ENCODE results near the gene ASB18. TPM values are rescaled to one million over a fixed set of nuclear protein-coding genes. Genes with fewer than 3 reads are reported as not detected.

Gene ASB18
- total RNA-seq, 1 experiment from 2014 or later = not detected

DNA sequence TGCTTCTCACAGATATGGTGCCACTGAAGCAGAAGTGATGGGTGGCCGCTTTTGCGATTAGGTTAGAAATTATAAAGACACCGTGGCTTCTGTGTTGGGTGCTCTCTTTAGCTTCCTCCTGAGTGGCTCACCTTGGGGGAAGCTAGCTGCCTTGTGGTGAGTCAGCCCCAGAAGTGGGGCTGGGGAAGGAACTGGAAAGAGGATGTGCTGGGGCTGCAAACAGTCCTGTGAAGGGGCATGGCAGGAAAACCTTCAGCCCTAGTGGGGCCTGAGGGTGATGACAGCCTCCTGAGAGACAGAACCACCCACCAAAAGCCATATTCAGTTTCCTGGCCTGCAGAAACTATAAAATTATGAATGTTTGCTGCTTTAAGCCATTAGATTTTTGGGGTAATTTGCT, 8.9 kb upstream of the ASB18 start:
- RAD21 ChIA-PET (ENCODE audit: low non-redundant PET in 1 of 2, low total read pairs in 2 of 2, uncharacterized antibody in 2 of 2, unreplicated experiment in 2 of 2) = no interaction called here
- CTCF ChIA-PET = no interaction called here
- intact Hi-C loops (cut with micrococcal nuclease) = no loop called here
- H2AFZ ChIP-seq (ENCODE audit: low read depth, low read length, poor library complexity, severe bottlenecking) = no peak overlapping the region
- H3K4me2 ChIP-seq (ENCODE audit: low read length) = no peak overlapping the region
- H3K9me2 ChIP-seq (ENCODE audit: insufficient read depth) = no peaks in the 10 kb centered on the region
- no peak for TF ChIP-seq YY1 (IDR thresholded peaks at IDR 0.05; ENCODE audit: extremely low read depth, insufficient replicate concordance, low read depth, low read length)
- no peak for TF ChIP-seq SIN3A (IDR thresholded peaks at IDR 0.05; ENCODE audit: low read depth)
- TF ChIP-seq FOSL1 (IDR thresholded peaks at IDR 0.05; ENCODE audit: low read depth) = no peak
- TF ChIP-seq EZH2 (IDR thresholded peaks at IDR 0.05) = no peak
- TF ChIP-seq ELF1 (IDR thresholded peaks at IDR 0.05; ENCODE audit: borderline replicate concordance, low read depth) = no peak
- TF ChIP-seq ZFX (IDR thresholded peaks at IDR 0.05) = no peak
- TF ChIP-seq POLR2AphosphoS5 (IDR thresholded peaks at IDR 0.05; ENCODE audit: low read depth, low read length) = no peak
- no peak for TF ChIP-seq SRF (IDR thresholded peaks at IDR 0.05; ENCODE audit: low read depth)
- no peak for TF ChIP-seq RAD21 (IDR thresholded peaks at IDR 0.05; ENCODE audit: low read depth)
- TF ChIP-seq, protein P1, sequence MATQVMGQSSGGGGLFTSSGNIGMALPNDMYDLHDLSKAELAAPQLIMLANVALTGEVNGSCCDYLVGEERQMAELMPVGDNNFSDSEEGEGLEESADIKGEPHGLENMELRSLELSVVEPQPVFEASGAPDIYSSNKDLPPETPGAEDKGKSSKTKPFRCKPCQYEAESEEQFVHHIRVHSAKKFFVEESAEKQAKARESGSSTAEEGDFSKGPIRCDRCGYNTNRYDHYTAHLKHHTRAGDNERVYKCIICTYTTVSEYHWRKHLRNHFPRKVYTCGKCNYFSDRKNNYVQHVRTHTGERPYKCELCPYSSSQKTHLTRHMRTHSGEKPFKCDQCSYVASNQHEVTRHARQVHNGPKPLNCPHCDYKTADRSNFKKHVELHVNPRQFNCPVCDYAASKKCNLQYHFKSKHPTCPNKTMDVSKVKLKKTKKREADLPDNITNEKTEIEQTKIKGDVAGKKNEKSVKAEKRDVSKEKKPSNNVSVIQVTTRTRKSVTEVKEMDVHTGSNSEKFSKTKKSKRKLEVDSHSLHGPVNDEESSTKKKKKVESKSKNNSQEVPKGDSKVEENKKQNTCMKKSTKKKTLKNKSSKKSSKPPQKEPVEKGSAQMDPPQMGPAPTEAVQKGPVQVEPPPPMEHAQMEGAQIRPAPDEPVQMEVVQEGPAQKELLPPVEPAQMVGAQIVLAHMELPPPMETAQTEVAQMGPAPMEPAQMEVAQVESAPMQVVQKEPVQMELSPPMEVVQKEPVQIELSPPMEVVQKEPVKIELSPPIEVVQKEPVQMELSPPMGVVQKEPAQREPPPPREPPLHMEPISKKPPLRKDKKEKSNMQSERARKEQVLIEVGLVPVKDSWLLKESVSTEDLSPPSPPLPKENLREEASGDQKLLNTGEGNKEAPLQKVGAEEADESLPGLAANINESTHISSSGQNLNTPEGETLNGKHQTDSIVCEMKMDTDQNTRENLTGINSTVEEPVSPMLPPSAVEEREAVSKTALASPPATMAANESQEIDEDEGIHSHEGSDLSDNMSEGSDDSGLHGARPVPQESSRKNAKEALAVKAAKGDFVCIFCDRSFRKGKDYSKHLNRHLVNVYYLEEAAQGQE (IDR thresholded peaks at IDR 0.05; ENCODE audit: low read depth) = no peak
- TF ChIP-seq, protein P2, sequence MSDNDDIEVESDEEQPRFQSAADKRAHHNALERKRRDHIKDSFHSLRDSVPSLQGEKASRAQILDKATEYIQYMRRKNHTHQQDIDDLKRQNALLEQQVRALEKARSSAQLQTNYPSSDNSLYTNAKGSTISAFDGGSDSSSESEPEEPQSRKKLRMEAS (IDR thresholded peaks at IDR 0.05) = no peak
- TF ChIP-seq, protein P3, sequence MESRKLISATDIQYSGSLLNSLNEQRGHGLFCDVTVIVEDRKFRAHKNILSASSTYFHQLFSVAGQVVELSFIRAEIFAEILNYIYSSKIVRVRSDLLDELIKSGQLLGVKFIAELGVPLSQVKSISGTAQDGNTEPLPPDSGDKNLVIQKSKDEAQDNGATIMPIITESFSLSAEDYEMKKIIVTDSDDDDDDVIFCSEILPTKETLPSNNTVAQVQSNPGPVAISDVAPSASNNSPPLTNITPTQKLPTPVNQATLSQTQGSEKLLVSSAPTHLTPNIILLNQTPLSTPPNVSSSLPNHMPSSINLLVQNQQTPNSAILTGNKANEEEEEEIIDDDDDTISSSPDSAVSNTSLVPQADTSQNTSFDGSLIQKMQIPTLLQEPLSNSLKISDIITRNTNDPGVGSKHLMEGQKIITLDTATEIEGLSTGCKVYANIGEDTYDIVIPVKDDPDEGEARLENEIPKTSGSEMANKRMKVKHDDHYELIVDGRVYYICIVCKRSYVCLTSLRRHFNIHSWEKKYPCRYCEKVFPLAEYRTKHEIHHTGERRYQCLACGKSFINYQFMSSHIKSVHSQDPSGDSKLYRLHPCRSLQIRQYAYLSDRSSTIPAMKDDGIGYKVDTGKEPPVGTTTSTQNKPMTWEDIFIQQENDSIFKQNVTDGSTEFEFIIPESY (IDR thresholded peaks at IDR 0.05; ENCODE audit: extremely low read depth, insufficient replicate concordance, low read length) = no peak
- no peak for TF ChIP-seq TCF7L2 (IDR thresholded peaks at IDR 0.05; ENCODE audit: borderline replicate concordance, extremely low read depth, insufficient read depth, insufficient read length)
- TF ChIP-seq, protein P4, sequence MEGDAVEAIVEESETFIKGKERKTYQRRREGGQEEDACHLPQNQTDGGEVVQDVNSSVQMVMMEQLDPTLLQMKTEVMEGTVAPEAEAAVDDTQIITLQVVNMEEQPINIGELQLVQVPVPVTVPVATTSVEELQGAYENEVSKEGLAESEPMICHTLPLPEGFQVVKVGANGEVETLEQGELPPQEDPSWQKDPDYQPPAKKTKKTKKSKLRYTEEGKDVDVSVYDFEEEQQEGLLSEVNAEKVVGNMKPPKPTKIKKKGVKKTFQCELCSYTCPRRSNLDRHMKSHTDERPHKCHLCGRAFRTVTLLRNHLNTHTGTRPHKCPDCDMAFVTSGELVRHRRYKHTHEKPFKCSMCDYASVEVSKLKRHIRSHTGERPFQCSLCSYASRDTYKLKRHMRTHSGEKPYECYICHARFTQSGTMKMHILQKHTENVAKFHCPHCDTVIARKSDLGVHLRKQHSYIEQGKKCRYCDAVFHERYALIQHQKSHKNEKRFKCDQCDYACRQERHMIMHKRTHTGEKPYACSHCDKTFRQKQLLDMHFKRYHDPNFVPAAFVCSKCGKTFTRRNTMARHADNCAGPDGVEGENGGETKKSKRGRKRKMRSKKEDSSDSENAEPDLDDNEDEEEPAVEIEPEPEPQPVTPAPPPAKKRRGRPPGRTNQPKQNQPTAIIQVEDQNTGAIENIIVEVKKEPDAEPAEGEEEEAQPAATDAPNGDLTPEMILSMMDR (IDR thresholded peaks at IDR 0.05 in 2 of 3, conservative IDR thresholded peaks at IDR 0.05 in 1 of 3; ENCODE audit: borderline replicate concordance in 1 of 3, insufficient read depth in 1 of 3, low read depth in 2 of 3, low read length in 2 of 3) = no peak
- no peak for TF ChIP-seq POLR2A (IDR thresholded peaks at IDR 0.05; ENCODE audit: borderline replicate concordance, extremely low read depth, insufficient read depth, insufficient read length)
- no peak for TF ChIP-seq EZH2phosphoT487 (IDR thresholded peaks at IDR 0.05; ENCODE audit: borderline replicate concordance)
- TF ChIP-seq EGR1 (IDR thresholded peaks at IDR 0.05; ENCODE audit: low read depth) = no peak
- POLR2A ChIA-PET = no interaction called here
- H3K27me3 ChIP-seq (ENCODE audit: insufficient read depth, low read length) = no peaks in the 10 kb centered on the region
- H3K79me2 ChIP-seq (ENCODE audit: insufficient read depth, low read length) = no peaks in the 10 kb centered on the region
- no peak overlapping the region for H3K27ac ChIP-seq (ENCODE audit: low read depth, low read length)
- H3K4me1 ChIP-seq (ENCODE audit: control insufficient read depth in 1 of 2, insufficient read depth in 2 of 2, low read length in 2 of 2) = no peaks in the 10 kb centered on the region
- no peak for ATAC-seq
- no peak for DNase-seq (ENCODE audit: low read depth, low spot score)
- H3K9me3 ChIP-seq (ENCODE audit: control insufficient read depth in 1 of 2, insufficient read depth in 1 of 2, low read depth in 1 of 2, low read length in 2 of 2) = peaks cover 4% of the 10 kb centered on the region in 2 experiments; a peak in 1 of 4 replicates
- no peak overlapping the region for H3K9ac ChIP-seq (ENCODE audit: low read length)
- no peak overlapping the region for H3K4me3 ChIP-seq (replicated peaks in 1 of 2; ENCODE audit: low read depth in 1 of 2, low read length in 2 of 2)
- no peaks in the 10 kb centered on the region; a peak in 1 of 4 replicates for H3K36me3 ChIP-seq (ENCODE audit: control insufficient read depth in 1 of 2, insufficient read depth in 2 of 2, low read length in 2 of 2)
- no TSS peak for BruUV-seq (replicated peaks)
- no peaks in the 10 kb centered on the region for H4K20me1 ChIP-seq (ENCODE audit: insufficient read depth)
